IPS-11a (cell line): ENCODE measurements around the gene IFI6.
"Not testable (repeated sequence)": the region's sequence is repeated elsewhere in the genome, so short reads cannot be mapped to it uniquely, and the experiment has no call there.

Experiments
- H3K4me3 ChIP-seq: one replicate; pipeline ENCODE4 v1.5.1; 2013; ENCODE audit warnings: low read depth, low read length, control low read depth

The IFI6 gene, protein sequence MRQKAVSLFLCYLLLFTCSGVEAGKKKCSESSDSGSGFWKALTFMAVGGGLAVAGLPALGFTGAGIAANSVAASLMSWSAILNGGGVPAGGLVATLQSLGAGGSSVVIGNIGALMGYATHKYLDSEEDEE

DNA sequence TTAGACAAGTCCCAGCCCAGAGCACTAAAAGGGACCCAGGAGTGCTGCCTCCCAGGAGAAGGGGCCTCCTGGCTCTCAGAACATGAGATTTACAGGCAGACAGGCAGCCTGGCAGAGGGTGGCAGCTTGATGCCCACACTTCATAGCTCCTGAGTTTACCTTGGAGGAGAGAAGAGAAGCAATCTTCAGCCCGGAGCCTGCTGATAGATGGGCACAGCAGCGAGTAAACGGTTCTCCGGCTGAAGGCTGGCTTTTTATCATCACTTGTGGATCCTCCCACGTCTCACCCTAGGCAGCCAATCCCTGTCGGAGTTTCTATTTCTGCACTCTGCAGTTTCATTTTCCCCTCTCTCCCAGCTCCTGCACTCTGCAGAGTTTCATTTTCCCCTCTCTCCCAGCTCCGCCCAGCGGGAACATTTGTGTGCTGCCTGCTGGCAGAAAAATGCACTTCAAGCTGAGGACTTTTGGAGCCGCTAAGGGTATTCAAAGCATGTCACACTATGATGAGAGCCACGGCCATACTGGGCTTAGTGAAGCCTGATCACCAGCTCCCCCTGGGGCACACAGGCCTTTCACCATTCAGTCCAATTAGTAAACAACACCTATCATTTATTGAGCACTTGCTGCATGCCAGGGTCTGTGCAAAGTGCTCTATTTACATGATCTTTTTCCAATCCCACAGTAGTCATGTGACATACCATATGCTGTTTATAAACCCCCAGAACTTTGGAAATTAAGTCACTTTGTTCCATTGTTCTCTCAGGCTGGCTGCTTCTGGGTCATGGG lies at the start of gene IFI6:
Gene IFI6 (minus strand): TSS at position 229 of the 786 bp plus-strand sequence. CDS start 2,878 bp downstream, outside the sequence.
- H3K4me3 ChIP-seq: no peak within 1 kb of the TSS

DNA sequence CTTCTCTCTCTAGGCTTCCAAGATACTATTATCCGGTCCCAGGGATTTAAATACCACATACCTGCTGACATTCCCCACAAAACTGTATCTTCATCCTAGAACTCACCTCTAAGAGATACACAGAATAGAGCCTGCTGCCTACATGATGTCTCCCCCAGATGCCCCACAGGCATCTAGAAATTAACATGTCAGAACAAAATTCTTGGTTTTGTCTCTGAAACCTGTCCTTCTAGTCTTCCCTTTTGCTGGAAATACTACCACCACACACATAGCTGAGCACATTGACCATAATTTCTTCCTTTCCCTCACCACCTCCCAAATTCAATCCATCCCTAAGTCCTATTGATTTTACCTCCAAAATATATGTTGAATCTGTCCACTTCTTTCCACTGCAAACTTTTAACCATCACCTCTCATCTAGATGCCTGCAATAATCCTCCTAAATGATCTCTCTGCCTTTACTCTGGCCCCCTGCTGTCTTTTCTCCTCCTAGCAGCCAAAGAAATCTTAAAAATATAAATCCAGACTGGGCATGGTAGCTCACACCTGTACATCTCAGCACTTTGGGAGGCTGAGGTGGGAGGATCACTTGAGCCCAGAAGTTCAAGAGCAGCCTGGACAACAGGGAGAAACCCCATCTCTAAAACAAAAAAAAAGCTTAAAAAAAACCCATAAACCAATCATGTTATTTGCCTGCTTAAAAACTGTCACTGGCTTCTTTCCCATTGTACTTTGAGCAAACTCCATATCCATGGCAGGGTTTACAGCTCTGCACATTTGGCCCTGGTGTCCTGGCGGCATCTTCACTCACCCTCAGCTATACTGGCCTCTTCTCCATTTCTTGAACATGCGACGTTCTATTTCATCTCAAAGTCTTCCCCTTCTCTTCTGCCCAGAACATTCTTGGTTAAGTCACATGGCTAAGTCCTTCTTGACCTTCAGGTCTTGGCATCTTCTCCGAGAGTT lies 47.6 kb upstream of the IFI6 start:
- no peak overlapping the region for H3K4me3 ChIP-seq

DNA sequence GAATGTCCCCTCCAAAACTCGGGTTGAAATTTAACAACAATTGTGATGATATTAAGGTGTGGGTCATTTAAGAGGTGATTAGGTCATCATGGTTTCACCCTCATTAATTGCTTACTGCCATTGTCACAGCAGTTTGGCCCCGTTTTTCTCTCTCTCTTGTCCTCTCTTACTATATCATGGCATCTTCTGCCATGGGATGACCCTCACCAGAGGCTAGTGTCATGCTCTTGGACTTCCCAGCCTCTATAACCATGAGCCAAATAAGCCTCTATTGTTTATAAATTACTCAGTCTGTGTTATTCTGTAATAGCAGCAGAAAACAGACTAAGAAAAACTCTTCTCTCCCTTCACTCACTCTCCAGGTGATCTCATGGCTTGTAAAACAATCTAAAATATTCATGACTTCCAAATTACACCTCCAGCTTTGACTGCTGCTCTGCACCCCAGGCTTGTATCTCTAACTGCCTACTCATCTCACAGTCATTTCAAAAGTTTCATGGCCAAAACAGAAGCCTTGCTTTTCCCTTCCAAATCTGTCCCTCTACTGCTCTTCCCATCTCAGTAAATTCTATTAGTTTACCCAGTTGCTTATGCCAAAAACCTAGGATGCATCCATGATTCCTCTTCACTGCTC lies 44.4 kb upstream of the IFI6 start:
- no peak overlapping the region for H3K4me3 ChIP-seq

DNA sequence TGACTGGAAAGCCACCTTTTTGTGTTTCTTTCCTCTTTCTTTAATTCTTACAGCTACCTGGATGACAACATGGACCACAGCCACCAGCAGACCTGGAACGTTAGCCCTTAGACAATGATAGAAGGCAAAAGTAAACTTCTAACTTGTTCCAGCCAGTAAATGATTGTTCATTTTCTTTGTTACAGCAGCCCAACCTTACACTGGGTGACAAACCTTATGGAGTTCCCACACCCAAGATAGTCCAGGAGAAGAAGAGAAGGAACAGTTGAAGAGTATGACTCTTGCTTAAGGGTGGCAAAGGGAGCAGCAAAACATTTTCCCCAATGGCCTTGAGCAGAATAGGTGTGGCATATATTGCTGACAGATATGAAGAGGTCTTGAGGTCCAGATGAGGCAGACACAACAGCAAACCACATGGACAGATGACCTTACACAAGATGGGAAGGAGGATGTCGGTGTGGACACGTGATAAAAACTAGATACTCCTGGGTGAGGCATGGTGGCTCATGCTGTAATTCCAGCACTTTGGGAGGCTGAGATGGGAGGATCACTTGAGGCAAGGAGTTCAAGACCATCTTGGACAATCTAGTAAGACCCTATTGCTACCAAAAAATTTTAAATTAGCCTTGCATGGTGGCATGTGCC lies 42.0 kb upstream of the IFI6 start:
- H3K4me3 ChIP-seq: no peak overlapping the region

DNA sequence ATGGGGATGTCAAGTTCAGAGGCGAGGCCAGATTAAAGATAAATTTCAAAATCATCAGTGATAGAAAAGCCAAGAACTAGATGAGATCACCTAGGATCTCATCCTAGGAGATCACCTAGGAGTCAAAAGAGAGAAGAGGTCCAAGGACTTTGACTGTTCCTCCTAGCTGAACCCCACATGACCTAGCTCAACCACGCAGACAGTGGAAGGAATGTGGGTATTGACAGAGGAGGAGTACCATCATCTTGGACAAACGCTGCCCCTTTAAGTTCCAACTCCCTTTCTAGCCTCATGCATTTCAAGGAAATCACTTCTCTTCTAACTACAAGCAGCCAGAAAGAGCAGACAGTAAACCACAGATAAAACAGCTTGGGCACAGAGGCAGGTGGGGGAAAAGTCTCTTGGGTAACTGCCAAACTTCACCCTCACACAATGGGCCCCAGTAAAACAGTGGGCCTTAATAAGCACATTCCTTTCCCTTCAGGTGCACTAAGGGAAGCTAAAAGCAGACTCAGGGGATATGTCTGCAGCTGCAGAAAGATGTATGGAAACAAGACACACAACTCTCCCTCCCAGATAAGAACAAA lies 41.2 kb upstream of the IFI6 start:
- no peak overlapping the region for H3K4me3 ChIP-seq

DNA sequence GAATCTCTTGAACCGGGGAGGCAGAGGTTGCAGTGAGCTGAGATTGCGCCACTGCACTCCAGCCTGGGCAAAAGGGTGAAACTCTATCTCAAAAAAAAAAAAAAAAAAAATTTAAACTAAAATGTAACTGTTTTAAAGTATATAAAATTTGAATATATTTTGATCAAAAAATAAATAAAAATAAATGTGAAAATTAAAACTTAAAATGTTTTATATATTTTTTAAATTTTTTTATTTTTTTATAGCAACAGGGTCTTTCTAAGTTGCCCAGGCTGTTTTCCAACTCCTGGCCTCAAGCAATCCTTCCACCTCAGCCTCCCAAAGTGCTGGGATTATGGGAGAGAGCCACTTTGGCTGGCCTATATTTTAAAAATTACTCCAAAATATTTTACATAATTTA lies 38.6 kb upstream of the IFI6 start:
- no peak overlapping the region for H3K4me3 ChIP-seq

DNA sequence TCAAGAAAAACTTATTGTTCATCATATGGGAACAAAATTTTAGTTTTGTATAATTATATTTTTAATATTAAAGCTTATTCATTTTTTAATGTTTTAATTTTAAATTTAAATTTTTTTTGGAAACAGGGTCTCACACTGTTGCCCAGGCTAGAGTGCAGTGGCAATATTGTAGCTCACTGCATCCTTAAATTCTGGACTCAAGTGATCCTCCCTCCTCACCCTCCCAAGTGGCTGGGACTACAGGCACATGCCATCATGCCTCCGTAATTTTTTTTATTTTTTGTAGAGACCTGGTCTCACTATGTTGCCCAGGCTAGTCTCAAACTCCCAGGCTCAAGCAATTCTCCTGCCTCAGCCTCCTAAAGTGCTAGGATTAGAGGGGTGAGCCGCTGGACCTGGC lies 33.6 kb upstream of the IFI6 start:
- no peak overlapping the region for H3K4me3 ChIP-seq

DNA sequence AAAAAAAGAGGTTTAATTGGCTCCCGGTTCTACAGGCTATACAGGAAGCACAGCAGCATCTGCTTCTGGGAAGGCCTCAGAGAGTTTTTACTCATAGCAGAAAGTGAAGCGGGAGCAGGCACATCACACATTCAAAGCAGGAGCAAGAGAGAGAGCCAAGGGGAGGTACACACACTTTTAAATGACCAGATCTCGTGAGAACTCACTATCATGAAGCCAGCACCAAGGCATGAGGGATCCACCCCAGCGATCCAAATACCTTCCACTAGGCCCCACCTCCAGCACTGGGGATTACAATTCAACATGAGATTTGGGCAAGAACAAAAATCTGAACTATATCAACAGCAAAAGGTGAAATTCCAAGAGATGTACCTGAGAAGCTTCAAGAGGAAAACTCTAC lies 33.0 kb upstream of the IFI6 start:
- H3K4me3 ChIP-seq: no peak overlapping the region

DNA sequence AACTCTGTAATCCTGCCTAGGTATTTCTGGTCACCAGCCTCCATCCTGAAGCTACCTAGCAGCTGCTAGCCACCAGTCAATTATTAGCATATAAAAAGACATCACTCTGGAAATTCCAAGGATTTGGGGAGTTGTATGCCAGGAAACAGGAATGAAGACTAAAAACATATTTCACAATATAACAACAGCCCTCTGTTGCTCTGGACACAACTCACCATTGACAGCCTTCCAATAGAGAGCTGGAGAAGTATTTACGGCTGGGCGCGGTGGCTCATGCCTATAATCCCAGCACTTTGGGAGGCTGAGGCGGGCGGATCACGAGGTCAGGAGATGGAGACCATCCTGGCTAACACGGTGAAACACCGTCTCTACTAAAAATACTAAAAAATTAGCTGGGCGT lies 24.8 kb upstream of the IFI6 start:
- H3K4me3 ChIP-seq: not testable (repeated sequence)

DNA sequence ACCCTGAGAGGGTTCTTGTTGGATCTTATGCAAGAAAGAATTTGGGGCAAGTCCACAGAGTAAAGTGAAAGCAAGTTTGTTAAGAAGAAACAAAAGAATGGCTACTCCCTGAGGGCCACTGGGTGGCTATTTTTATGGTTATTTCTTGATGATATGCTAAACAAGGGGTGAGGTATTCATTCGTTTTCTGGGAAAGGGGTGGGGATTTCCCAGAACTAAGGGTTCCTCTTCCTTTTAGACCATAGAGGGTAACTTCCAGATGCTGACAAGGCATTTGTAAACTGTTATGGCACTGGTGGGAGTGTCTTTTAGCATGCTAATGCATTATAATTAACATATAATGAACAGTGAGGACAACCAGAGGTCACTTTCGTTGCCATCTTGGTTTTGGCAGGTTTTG lies 18.2 kb upstream of the IFI6 start:
- no peak overlapping the region for H3K4me3 ChIP-seq

DNA sequence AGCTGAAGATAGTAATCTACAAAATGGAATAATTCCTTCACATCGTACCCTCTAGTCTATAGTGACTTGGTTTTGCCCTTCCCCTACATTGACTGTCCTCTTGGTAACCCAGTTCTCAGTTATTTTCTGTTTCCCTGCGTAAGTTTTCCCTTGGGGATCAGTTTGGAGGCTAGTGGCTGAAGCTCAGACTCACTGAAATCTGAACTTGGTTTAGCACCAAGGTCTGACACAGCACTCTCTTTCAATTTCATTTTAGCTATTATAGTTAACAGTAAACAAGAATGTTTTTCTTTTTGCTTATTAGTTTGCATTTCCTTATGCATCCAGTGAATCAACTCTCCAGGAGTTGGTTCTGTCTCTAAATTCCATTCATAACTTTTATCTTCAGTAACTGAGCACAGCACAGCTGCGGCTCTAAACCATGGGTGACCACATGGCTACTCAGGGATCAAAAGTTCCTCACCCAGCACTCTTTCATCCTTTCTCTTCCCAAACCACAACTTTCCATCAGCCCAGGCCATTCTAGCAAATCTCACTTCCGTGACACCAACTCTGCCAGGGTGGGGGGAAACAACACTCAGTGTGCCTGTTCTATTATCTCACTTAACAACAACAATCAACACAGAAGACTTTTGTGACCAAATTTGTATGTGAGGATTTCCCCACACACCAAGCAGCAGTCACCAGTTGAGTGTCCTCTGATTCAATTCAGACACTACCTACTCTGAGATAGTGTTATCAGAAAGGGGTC lies 17.6 kb upstream of the IFI6 start:
- no peak overlapping the region for H3K4me3 ChIP-seq

DNA sequence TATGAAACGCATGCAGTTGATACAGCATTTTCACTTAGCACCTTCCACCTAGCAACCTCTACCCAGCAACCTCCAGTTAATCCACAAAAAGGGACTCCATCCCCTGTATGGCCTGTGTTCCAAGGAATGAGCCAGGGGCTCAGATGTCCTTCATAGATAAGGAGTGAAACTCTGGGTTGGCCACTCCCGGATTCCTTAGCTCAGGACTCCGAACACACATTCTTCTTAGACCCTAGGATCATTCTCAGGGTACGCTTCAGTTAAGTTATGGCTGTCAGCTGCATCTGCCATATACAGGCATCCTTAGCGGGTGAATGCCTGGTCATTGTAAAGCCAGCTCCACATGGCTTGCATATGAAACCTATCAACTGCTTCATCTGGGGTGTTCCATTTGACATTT lies 15.9 kb upstream of the IFI6 start:
- no peak overlapping the region for H3K4me3 ChIP-seq

DNA sequence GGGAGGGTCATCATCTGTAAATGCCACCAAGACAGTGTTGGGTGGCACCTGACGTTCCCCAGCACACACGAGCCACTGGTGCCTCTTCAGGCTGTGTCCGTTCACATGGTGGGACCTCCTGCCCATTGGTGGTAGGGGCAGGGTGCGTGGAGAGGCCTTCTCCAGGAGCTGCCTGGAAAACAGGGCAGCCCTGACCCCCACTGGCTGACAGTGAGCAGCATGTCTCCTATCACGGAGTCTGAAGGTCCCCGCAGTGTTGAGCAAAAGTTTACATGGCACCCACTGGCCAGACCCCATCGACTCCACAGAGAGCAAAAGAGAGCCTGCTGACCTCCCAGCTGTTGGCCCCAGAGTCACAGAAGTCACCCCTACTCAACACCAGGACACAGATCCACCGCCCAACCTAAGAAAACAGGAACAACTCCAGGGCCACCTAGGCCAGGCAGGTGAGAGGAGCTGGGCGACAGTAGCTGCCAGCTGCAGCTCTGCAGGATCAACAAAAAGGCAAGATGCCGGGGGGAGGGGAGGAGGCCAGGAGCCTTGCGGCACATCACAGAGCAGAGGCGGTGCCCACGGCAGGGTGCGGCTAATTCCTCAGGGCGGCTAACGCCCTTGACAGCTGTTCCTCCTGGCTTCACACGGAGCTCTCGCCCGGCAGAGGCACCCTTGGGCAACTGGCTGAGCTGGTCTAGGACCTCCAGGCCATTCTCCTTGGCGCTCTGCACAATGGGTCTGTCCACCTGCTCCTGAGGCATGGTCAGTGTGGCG lies 14.4 kb upstream of the IFI6 start:
- no peak overlapping the region for H3K4me3 ChIP-seq

DNA sequence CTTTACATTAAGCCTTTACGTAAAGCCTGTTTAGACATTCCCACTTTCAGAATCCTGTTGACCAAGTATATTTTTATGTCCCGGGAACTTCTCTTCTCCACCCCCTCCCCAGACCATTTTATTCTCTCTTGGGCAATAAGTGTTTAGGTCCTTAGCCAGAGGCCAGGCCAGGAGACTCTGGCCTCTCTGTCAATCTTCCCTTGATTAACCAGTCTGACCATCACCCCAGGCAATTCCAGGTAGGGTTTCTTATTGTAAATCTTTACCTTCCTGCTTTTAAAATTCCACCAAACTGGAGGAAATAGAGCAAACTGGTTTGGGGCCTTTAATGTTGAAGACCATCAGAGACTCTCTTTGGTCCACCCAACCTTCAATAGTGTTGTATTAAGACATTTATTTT lies 12.2 kb upstream of the IFI6 start:
- no peak overlapping the region for H3K4me3 ChIP-seq

DNA sequence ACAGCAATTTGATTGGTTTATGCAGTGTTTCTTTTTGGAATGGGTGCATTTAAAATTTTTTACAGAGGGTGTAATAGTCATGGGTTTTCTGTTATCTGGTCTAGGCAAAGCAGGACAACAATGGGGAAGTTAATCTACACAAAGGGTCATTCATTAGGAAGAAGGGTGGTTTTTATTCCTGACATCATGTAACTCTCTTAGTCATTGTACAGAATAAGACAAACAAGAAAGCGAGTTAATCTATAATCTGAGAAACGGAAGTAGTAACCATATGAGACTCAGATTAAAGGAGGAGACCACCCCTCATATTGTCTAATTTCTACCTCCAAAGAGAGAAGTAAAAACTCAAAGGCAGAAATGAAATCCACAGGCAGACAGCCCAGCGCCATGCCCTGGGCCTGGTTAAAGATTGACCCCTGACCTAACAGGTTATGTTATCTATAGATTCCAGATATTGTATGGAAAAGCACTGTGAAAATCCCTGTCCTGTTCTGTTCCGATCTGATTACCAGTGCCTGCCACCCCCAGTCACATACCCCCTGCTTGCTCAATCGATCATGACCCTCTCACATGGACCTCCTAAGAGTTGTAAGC lies 10.5 kb upstream of the IFI6 start:
- H3K4me3 ChIP-seq: no peak overlapping the region

DNA sequence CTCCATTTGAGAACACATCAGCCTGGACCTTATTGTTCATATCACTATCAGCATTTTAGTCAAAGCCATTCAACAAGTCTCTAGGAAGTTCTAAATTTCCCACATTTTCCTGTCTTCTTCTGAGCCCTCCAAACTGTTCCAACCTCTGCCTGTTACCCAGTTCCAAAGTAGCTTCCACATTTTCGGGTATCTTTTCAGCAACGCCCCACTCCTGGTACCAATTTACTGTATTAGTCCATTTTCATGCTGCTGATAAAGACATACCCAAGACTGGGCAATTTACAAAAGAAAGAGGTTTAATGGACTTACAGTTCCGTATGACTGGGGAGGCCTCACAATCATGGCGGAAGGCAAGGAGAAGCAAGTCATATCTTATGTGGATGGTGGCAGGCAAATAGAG lies 9.6 kb upstream of the IFI6 start:
- not testable (repeated sequence) for H3K4me3 ChIP-seq

DNA sequence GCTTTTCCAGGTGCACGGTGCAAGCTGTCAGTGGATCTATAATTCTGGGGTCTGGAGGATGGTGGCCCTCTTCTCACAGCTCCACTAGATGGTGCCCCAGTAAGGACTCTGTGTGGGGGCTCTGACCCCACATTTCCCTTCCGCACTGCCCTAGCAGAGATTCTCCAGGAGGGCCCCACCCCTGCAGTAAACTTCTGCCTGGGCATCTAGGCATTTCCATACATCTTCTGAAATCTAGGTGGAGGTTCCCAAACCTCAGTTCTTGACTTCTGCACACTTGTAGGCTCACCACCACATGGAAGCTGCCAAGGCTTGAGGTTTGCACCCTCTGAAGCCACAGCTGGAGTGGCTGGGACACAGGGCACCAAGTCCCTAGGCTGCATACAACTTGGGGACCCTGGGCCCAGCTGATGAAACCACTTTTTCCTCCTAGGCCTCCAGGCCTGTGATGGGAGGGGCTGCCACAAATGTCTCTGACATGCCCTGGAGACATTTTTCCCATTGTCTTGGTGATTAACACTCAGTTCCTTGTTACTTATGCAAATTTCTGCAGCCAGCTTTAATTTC lies 8.3 kb upstream of the IFI6 start:
- not testable (repeated sequence) for H3K4me3 ChIP-seq

DNA sequence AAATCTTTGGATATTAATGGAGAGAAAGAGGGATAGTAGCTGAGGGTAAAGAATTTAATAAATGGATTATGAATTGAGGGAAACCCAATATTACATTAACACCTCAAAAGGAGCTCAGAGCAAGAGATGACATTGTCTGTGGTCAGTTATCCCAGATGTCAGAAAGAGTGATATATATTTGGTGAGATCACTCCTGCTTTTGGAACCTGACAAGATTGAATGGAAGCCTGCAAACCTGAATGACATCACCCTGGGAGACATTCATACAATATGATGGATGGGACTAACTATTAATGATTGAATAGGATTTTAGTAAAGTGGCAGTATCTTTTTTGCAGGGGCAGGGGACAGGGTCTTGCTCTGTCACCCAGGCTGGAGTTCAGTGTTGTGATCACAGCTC lies 6.8 kb upstream of the IFI6 start:
- no peak overlapping the region for H3K4me3 ChIP-seq
